HEK293 (cell line): ENCODE data around the gene COQ8A.

ENCODE experiments used
- CTCF ChIA-PET: fragments of 350-600 bp; formaldehyde crosslinking; extraction: SDS; loops from one replicate; lab custom pipeline; 2021; ENCODE audit warnings: antibody characterized with exemption; lab: Yijun Ruan, JAX
- POLR2A ChIA-PET: fragments of 300-600 bp; formaldehyde crosslinking; extraction: SDS; loops from one replicate; lab custom pipeline; 2020; ENCODE audit warnings: antibody characterized with exemption, inconsistent platforms; lab: Yijun Ruan, JAX
- H3K27ac ChIP-seq: fragments of 200-500 bp; sonication (Bioruptor generic); 2 replicates; pipeline ENCODE4 v1.5.1; 2014; ENCODE audit warnings: low read depth, low read length, control low read depth, inconsistent platforms; ENCODE audit errors: extremely low read depth
- H3K36me3 ChIP-seq, 2 experiments: fragments of 200-500 bp in 1 of 2; sonication (Bioruptor generic) in 1 of 2; 1 replicate in 1 of 2; 2 replicates in 1 of 2; pipeline ENCODE4 v1.5.1; 2014 to 2017; ENCODE audit warnings: inconsistent platforms in 2 of 2, low read length in 2 of 2; ENCODE audit not compliant: control insufficient read depth in 2 of 2, insufficient read depth in 1 of 2
- H3K4me1 ChIP-seq: fragments of 200-500 bp; sonication (Bioruptor generic); 2 replicates; pipeline ENCODE4 v1.5.1; 2014; ENCODE audit warnings: mild to moderate bottlenecking, low read length, inconsistent platforms; ENCODE audit not compliant: control insufficient read depth, insufficient read depth
- H3K4me3 ChIP-seq: 2 replicates; pipeline ENCODE4 v1.5.1; 2011; ENCODE audit warnings: low read depth, mild to moderate bottlenecking, control low read depth, low read length, moderate library complexity
- H3K9me3 ChIP-seq: fragments of 200-500 bp; sonication (Bioruptor generic); 2 replicates; pipeline ENCODE4 v1.5.1; 2014; ENCODE audit warnings: low read depth, low read length, inconsistent platforms; ENCODE audit not compliant: control insufficient read depth, insufficient read depth
- GLIS2 ChIP-seq: fragments of 450-650 bp; formaldehyde crosslinking; IDR thresholded peaks from 2 replicates; pipeline ENCODE4 v1.5.1; 2016; ENCODE audit warnings: missing biosample characterization, missing genetic modification characterization
- HOXA7 ChIP-seq: sonication (generic); formaldehyde crosslinking; IDR thresholded peaks from 2 replicates; pipeline ENCODE4 v1.8.1; 2022; ENCODE audit warnings: missing genetic modification reagents, borderline replicate concordance
- KLF1 ChIP-seq: fragments of 450-650 bp; formaldehyde crosslinking; IDR thresholded peaks from 2 replicates; pipeline ENCODE4 v1.5.1; 2016; ENCODE audit warnings: missing biosample characterization, missing genetic modification characterization
- KLF8 ChIP-seq: fragments of 450-650 bp; formaldehyde crosslinking; IDR thresholded peaks from 2 replicates; pipeline ENCODE4 v1.5.1; 2016; ENCODE audit warnings: missing biosample characterization, missing genetic modification characterization
- MZF1 ChIP-seq: fragments of 450-650 bp; formaldehyde crosslinking; IDR thresholded peaks from 2 replicates; pipeline ENCODE4 v1.5.1; 2017; ENCODE audit warnings: missing biosample characterization, missing genetic modification characterization, borderline replicate concordance
- ZBTB7A ChIP-seq: fragments of 450-650 bp; formaldehyde crosslinking; IDR thresholded peaks from 2 replicates; pipeline ENCODE4 v1.5.1; 2016; ENCODE audit warnings: low read depth, missing biosample characterization, missing genetic modification characterization
- ZIC2 ChIP-seq: fragments of 450-650 bp; formaldehyde crosslinking; IDR thresholded peaks from 2 replicates; pipeline ENCODE4 v1.5.1; 2016; ENCODE audit warnings: missing biosample characterization, missing genetic modification characterization
- ZNF155 ChIP-seq: fragments of 450-650 bp; formaldehyde crosslinking; IDR thresholded peaks from 2 replicates; pipeline ENCODE4 v1.5.1; 2016; ENCODE audit warnings: missing biosample characterization, missing genetic modification characterization
- ZNF169 ChIP-seq: fragments of 450-650 bp; formaldehyde crosslinking; IDR thresholded peaks from 2 replicates; pipeline ENCODE4 v1.5.1; 2016; ENCODE audit warnings: missing biosample characterization, missing genetic modification characterization
- ZNF175 ChIP-seq: fragments of 450-650 bp; formaldehyde crosslinking; IDR thresholded peaks from 2 replicates; pipeline ENCODE4 v1.5.1; 2016; ENCODE audit warnings: missing biosample characterization, missing genetic modification characterization
- ZNF266 ChIP-seq: fragments of 450-650 bp; formaldehyde crosslinking; IDR thresholded peaks from 2 replicates; pipeline ENCODE4 v1.5.1; 2016; ENCODE audit warnings: missing biosample characterization, missing genetic modification characterization, low read depth
- ZNF335 ChIP-seq: fragments of 450-650 bp; formaldehyde crosslinking; conservative IDR thresholded peaks from 2 replicates; pipeline ENCODE4 v1.5.1; 2016; ENCODE audit warnings: missing biosample characterization, missing genetic modification characterization
- ZNF600 ChIP-seq: fragments of 450-650 bp; formaldehyde crosslinking; IDR thresholded peaks from 2 replicates; pipeline ENCODE4 v1.5.1; 2016; ENCODE audit warnings: missing biosample characterization, missing genetic modification characterization
- ZNF677 ChIP-seq: fragments of 450-650 bp; IDR thresholded peaks from 2 replicates; pipeline ENCODE4 v1.5.0; 2018; ENCODE audit warnings: missing biosample characterization, mild to moderate bottlenecking, missing genetic modification characterization, moderate library complexity
- ZNF707 ChIP-seq: fragments of 450-650 bp; formaldehyde crosslinking; IDR thresholded peaks from 2 replicates; pipeline ENCODE4 v1.5.1; 2016; ENCODE audit warnings: missing biosample characterization, missing genetic modification characterization
- ZNF768 ChIP-seq: fragments of 450-650 bp; formaldehyde crosslinking; IDR thresholded peaks from 2 replicates; pipeline ENCODE4 v1.5.1; 2018; ENCODE audit warnings: missing biosample characterization, mild to moderate bottlenecking, missing genetic modification characterization
- ZXDB ChIP-seq: fragments of 450-650 bp; formaldehyde crosslinking; IDR thresholded peaks from 2 replicates; pipeline ENCODE4 v1.5.1; 2016; ENCODE audit warnings: missing biosample characterization, missing genetic modification characterization
- TF ChIP-seq, protein P1 (sequence below): fragments of 450-650 bp; formaldehyde crosslinking; IDR thresholded peaks from 2 replicates; pipeline ENCODE4 v1.5.1; 2016; ENCODE audit warnings: missing biosample characterization, missing genetic modification characterization, low read depth
- TF ChIP-seq, protein P2 (sequence below): fragments of 450-650 bp; formaldehyde crosslinking; IDR thresholded peaks from 2 replicates; pipeline ENCODE4 v1.5.1; 2016; ENCODE audit warnings: missing biosample characterization, missing genetic modification characterization
- TF ChIP-seq, protein P3 (sequence below): fragments of 450-650 bp; formaldehyde crosslinking; IDR thresholded peaks from 2 replicates; pipeline ENCODE4 v1.5.1; 2016; ENCODE audit warnings: missing biosample characterization, missing genetic modification characterization
- TF ChIP-seq, protein P4 (sequence below): fragments of 450-650 bp; formaldehyde crosslinking; IDR thresholded peaks from 2 replicates; pipeline ENCODE4 v1.5.1; 2016; ENCODE audit warnings: missing biosample characterization, missing genetic modification characterization, low read depth

The COQ8A gene

DNA sequence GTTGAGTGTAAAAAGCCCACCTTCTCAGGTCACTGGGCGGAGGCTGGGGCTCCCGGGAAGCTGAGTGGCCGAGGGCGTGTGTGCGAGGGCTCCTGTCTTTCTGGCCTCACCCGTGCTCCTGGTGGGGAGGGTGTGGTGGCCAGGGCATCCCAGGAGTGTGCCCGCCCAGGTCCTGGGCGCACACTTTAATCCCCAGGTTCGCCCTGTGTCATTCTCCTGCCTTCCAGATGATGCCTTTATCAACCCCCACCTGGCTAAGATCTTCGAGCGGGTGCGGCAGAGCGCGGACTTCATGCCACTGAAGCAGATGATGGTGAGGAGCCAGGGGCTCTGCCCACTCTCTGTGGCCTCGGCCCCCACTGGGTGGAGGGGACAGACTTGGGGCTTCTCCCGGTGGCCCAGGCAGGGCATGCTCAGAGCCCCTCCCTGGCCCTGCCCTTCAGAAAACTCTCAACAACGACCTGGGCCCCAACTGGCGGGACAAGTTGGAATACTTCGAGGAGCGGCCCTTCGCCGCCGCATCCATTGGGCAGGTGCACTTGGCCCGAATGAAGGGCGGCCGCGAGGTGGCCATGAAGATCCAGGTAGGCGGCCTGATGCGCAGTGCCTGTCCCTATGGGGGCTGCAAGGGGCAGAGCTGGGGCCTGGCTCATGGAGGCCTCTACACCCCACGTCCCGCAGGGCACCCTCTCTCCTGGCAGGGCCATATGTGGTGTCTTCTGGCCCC lies 42.5 kb downstream of the COQ8A start:
- peaks cover 12 to 58% of the 10 kb centered on the region in 2 experiments; a peak in 2 of 3 replicates for H3K36me3 ChIP-seq
- TF ChIP-seq KLF1 (tag by site-specific recombination), result peak; percentile 83
- TF ChIP-seq ZNF677 (tag by site-specific recombination), result no peak
- no peaks in the 10 kb centered on the region for H3K4me1 ChIP-seq
- POLR2A ChIA-PET, result interaction anchor here (0.6 kb wide), 1 partner anchor 456 kb away, joined by 3 read pairs; no protein-coding TSS in a partner anchor
- CTCF ChIA-PET, result no interaction called here
- H3K4me3 ChIP-seq, result no peak overlapping the region
- no peaks in the 10 kb centered on the region for H3K9me3 ChIP-seq
- H3K27ac ChIP-seq, result no peak overlapping the region

DNA sequence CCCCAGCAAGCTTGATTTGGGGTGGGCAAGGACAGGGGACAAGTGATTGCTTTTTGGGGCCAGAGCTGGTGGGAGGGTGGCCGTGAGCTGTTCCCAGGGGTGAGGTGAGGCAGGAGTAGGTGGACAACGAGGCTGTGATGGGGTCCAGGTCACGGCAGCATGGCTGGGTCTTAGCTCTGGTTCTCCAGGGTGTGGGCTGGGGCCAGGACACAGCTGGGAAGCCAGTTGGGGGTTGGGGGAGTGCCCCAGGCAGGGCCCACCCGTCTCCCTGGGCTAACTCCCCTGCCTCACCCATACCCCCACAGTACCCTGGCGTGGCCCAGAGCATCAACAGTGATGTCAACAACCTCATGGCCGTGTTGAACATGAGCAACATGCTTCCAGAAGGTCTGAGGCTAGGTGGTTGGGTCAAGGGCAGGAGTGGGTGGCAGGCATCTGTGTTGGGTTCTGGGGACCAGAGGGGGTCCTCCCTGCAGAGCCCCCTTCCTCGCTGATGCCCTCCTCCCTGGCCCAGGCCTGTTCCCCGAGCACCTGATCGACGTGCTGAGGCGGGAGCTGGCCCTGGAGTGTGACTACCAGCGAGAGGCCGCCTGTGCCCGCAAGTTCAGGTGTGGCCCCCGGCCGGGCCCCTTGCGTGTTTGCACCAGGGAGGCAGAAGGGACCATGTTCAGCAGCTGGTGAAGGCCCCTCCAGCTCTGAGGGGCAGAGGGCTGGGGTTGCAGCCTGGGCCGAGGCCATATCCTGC lies 43.3 kb downstream of the COQ8A start:
- Histone ChIP-seq H3K36me3 (peaks cover 4 to 55% of the 10 kb centered on the region in 2 experiments; a peak in 2 of 3 replicates), H3K27ac (no peak overlapping the region), H3K4me3 (no peak overlapping the region), H3K9me3 (no peaks in the 10 kb centered on the region)
- CTCF ChIA-PET, result interaction anchor here (0.6 kb wide), 1 partner anchor 16 kb away, joined by 3 read pairs; no protein-coding TSS in a partner anchor
- POLR2A ChIA-PET, result no interaction called here
- TF ChIP-seq GLIS2 (tag by site-specific recombination), result peak; percentile 21; the same call in 1 of the 2 replicates
- peak; percentile 86 for TF ChIP-seq KLF1 (tag by site-specific recombination)
- TF ChIP-seq, protein P1, sequence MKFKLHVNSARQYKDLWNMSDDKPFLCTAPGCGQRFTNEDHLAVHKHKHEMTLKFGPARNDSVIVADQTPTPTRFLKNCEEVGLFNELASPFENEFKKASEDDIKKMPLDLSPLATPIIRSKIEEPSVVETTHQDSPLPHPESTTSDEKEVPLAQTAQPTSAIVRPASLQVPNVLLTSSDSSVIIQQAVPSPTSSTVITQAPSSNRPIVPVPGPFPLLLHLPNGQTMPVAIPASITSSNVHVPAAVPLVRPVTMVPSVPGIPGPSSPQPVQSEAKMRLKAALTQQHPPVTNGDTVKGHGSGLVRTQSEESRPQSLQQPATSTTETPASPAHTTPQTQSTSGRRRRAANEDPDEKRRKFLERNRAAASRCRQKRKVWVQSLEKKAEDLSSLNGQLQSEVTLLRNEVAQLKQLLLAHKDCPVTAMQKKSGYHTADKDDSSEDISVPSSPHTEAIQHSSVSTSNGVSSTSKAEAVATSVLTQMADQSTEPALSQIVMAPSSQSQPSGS (tag by site-specific recombination), result no peak
- TF ChIP-seq KLF8, result 0 out of 2 replicates have a peak, but pooled peaks have one; percentile 43
- no peak for TF ChIP-seq ZXDB (tag by site-specific recombination)
- no peak for TF ChIP-seq ZBTB7A (tag by site-specific recombination)
- TF ChIP-seq ZNF175 (tag by site-specific recombination), result no peak
- TF ChIP-seq, protein P2, sequence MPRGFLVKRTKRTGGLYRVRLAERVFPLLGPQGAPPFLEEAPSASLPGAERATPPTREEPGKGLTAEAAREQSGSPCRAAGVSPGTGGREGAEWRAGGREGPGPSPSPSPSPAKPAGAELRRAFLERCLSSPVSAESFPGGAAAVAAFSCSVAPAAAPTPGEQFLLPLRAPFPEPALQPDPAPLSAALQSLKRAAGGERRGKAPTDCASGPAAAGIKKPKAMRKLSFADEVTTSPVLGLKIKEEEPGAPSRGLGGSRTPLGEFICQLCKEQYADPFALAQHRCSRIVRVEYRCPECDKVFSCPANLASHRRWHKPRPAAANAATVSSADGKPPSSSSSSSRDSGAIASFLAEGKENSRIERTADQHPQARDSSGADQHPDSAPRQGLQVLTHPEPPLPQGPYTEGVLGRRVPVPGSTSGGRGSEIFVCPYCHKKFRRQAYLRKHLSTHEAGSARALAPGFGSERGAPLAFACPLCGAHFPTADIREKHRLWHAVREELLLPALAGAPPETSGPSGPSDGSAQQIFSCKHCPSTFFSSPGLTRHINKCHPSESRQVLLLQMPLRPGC, result no peak
- TF ChIP-seq ZNF335 (tag by site-specific recombination), result no peak
- TF ChIP-seq, all 188 proteins: peak for 3
- no peaks in the 10 kb centered on the region for H3K4me1 ChIP-seq

DNA sequence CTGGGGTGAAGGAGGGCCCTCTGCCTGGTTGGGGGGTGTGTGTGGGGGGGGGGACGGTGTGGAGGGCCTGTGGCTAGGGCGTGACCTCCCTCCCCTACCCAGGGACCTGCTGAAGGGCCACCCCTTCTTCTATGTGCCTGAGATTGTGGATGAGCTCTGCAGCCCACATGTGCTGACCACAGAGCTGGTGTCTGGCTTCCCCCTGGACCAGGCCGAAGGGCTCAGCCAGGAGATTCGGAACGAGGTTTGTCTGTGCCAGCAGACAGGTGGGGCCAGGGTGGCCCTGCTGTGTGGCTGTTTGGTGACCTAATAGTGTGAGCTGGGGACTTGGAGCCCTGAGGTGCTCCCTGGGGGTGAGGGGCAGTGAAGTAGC lies 43.9 kb downstream of the COQ8A start:
- POLR2A ChIA-PET, result no interaction called here
- peaks cover 0 to 51% of the 10 kb centered on the region in 2 experiments; a peak in 1 of 3 replicates for H3K36me3 ChIP-seq
- CTCF ChIA-PET, result interaction anchor here (0.6 kb wide), 1 partner anchor 16 kb away, joined by 3 read pairs; no protein-coding TSS in a partner anchor
- no peaks in the 10 kb centered on the region for H3K4me1 ChIP-seq
- H3K9me3 ChIP-seq, result no peaks in the 10 kb centered on the region
- TF ChIP-seq ZNF768 (tag by site-specific recombination), result no peak
- TF ChIP-seq ZNF600 (tag by site-specific recombination), result 0 out of 2 replicates have a peak, but pooled peaks have one; percentile 30
- TF ChIP-seq, protein P3, sequence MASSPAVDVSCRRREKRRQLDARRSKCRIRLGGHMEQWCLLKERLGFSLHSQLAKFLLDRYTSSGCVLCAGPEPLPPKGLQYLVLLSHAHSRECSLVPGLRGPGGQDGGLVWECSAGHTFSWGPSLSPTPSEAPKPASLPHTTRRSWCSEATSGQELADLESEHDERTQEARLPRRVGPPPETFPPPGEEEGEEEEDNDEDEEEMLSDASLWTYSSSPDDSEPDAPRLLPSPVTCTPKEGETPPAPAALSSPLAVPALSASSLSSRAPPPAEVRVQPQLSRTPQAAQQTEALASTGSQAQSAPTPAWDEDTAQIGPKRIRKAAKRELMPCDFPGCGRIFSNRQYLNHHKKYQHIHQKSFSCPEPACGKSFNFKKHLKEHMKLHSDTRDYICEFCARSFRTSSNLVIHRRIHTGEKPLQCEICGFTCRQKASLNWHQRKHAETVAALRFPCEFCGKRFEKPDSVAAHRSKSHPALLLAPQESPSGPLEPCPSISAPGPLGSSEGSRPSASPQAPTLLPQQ, result 0 out of 2 replicates have a peak, but pooled peaks have one; percentile 17
- TF ChIP-seq, protein P4, sequence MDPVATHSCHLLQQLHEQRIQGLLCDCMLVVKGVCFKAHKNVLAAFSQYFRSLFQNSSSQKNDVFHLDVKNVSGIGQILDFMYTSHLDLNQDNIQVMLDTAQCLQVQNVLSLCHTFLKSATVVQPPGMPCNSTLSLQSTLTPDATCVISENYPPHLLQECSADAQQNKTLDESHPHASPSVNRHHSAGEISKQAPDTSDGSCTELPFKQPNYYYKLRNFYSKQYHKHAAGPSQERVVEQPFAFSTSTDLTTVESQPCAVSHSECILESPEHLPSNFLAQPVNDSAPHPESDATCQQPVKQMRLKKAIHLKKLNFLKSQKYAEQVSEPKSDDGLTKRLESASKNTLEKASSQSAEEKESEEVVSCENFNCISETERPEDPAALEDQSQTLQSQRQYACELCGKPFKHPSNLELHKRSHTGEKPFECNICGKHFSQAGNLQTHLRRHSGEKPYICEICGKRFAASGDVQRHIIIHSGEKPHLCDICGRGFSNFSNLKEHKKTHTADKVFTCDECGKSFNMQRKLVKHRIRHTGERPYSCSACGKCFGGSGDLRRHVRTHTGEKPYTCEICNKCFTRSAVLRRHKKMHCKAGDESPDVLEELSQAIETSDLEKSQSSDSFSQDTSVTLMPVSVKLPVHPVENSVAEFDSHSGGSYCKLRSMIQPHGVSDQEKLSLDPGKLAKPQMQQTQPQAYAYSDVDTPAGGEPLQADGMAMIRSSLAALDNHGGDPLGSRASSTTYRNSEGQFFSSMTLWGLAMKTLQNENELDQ, result no peak
- TF ChIP-seq MZF1 (tag by site-specific recombination), result no peak
- TF ChIP-seq ZNF155 (tag by site-specific recombination), result no peak
- TF ChIP-seq HOXA7 (CRISPR knock-in tag), result no peak
- TF ChIP-seq ZNF707 (tag by site-specific recombination), result no peak
- 0 out of 2 replicates have a peak, but pooled peaks have one; percentile 5 for TF ChIP-seq KLF8
- TF ChIP-seq ZNF266, result no peak
- peak; percentile 49; the same call in 1 of the 2 replicates for TF ChIP-seq KLF1 (tag by site-specific recombination)
- no peak for TF ChIP-seq ZNF169 (tag by site-specific recombination)
- peak; percentile 79 for TF ChIP-seq ZIC2 (tag by site-specific recombination)
- no peak overlapping the region for H3K4me3 ChIP-seq
- H3K27ac ChIP-seq, result no peak overlapping the region
